HEK293T (cell line): Measurements from ENCODE around the gene CMTM4.

Experiments used
- CTCF ChIA-PET: fragments of 350-600 bp; formaldehyde crosslinking; extraction: SDS; loops from one replicate; lab custom pipeline; 2021; ENCODE audit warnings: antibody characterized with exemption, inconsistent platforms; lab: Yijun Ruan, JAX
- POLR2A ChIA-PET: fragments of 350-600 bp; formaldehyde crosslinking; extraction: SDS; loops from one replicate; lab custom pipeline; 2020; ENCODE audit warnings: antibody characterized with exemption, inconsistent platforms; lab: Yijun Ruan, JAX
- DNase-seq: peaks from one replicate; pipeline ENCODE4 v3.0.0; 2012; ENCODE audit warnings: mixed read lengths; ENCODE audit errors: extremely low spot score
- ARNT ChIP-seq: fragments of 450-650 bp; IDR thresholded peaks from 2 replicates; pipeline ENCODE4 v1.6.1; 2017; ENCODE audit warnings: mild to moderate bottlenecking
- BHLHE40 ChIP-seq: fragments of 450-650 bp; IDR thresholded peaks from 2 replicates; pipeline ENCODE4 v1.6.1; 2016; ENCODE audit warnings: mild to moderate bottlenecking, moderate library complexity, borderline replicate concordance
- CTBP1 ChIP-seq: fragments of 450-650 bp; IDR thresholded peaks from 2 replicates; pipeline ENCODE4 v1.6.1; 2016; ENCODE audit warnings: borderline replicate concordance
- ELF4 ChIP-seq: fragments of 450-650 bp; IDR thresholded peaks from 2 replicates; pipeline ENCODE4 v1.6.1; 2017; ENCODE audit warnings: antibody characterized with exemption
- FOXA1 ChIP-seq: fragments of 450-650 bp; IDR thresholded peaks from 2 replicates; pipeline ENCODE4 v1.6.1; 2016; ENCODE audit warnings: mild to moderate bottlenecking
- FOXK2 ChIP-seq: fragments of 450-650 bp; IDR thresholded peaks from 2 replicates; pipeline ENCODE4 v1.6.1; 2016; ENCODE audit warnings: mild to moderate bottlenecking
- FOXM1 ChIP-seq: fragments of 450-650 bp; IDR thresholded peaks from 2 replicates; pipeline ENCODE4 v1.6.1; 2017; ENCODE audit warnings: mild to moderate bottlenecking, borderline replicate concordance
- HDGF ChIP-seq: fragments of 450-650 bp; IDR thresholded peaks from 2 replicates; pipeline ENCODE4 v1.6.1; 2017; ENCODE audit warnings: antibody characterized with exemption, borderline replicate concordance
- L3MBTL2 ChIP-seq: fragments of 450-650 bp; conservative IDR thresholded peaks from 2 replicates; pipeline ENCODE4 v1.6.1; 2016; ENCODE audit warnings: mild to moderate bottlenecking
- LEF1 ChIP-seq: fragments of 450-650 bp; IDR thresholded peaks from 2 replicates; pipeline ENCODE4 v1.6.1; 2017; ENCODE audit warnings: mild to moderate bottlenecking, borderline replicate concordance
- NFRKB ChIP-seq: fragments of 450-650 bp; IDR thresholded peaks from 2 replicates; pipeline ENCODE4 v1.6.1; 2016; ENCODE audit warnings: mild to moderate bottlenecking, moderate library complexity
- SP1 ChIP-seq: fragments of 450-650 bp; IDR thresholded peaks from 2 replicates; pipeline ENCODE4 v1.6.1; 2017
- SUZ12 ChIP-seq: fragments of 450-650 bp; IDR thresholded peaks from 2 replicates; pipeline ENCODE4 v1.6.1; 2016; ENCODE audit warnings: mild to moderate bottlenecking
- TARDBP ChIP-seq: fragments of 450-650 bp; IDR thresholded peaks from 2 replicates; pipeline ENCODE4 v1.6.1; 2016
- ZNF384 ChIP-seq: fragments of 450-650 bp; IDR thresholded peaks from 2 replicates; pipeline ENCODE4 v1.6.1; 2016
- TF ChIP-seq, protein P1 (sequence below): fragments of 450-650 bp; IDR thresholded peaks from 2 replicates; pipeline ENCODE4 v1.6.1; 2016

Gene CMTM4

DNA sequence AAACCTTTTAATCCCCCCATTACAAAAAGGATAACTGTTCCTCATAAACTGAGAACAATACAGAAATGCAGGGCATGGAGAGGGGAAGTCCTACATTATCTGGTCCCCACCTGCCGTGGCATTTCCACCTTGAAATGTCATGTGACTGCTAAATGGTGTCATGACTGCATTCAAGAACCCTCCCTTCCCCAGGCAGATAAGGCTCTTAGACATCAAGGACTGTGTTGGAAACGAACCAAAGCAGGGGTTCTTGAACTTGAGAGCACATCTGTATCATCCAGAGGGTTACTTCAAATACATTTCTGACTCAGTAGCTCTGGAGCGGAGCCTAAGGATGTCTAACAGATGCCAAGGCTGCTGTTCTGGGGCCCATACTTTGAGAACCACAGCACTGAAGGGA lies 73.7 kb downstream of the CMTM4 start:
- TF ChIP-seq SP1, result no peak
- TF ChIP-seq ARNT, result no peak
- no peak for TF ChIP-seq BHLHE40
- no peak for TF ChIP-seq FOXK2
- TF ChIP-seq FOXM1, result no peak
- TF ChIP-seq ELF4, result no peak
- no peak for TF ChIP-seq FOXA1
- TF ChIP-seq SUZ12, result no peak
- TF ChIP-seq ZNF384, result no peak
- no peak for TF ChIP-seq TARDBP
- no peak for TF ChIP-seq LEF1
- no peak for TF ChIP-seq NFRKB
- TF ChIP-seq CTBP1, result no peak
- no peak for DNase-seq
- ChIA-PET POLR2A (no interaction called here), CTCF (interaction anchor here (1.5 kb wide), 1 partner anchor 28 kb away, joined by 6 read pairs; no protein-coding TSS in a partner anchor)

DNA sequence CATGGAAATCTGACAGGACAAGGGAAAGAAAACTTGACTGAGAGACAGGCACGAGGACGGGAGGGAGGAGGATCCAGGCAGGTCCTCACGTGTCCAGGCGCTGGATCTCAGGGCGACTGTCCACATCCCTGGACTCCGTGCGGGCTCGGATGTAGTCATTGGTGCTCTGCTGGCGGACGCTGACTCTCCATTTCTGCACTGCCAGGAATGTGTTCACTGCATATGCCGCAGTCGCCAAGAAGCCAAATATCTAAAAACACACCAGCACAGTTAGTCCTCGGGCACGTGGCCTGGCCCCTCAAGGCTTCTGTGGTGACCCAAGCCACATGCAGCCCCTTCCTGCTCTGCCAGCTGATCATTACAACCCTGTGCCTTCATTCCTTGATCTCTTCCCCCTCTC lies 74.6 kb downstream of the CMTM4 start:
- DNase-seq, result no peak
- ChIA-PET POLR2A (no interaction called here), CTCF (interaction anchor here (2.5 kb wide), 1 partner anchor 29 kb away, joined by 9 read pairs; no protein-coding TSS in a partner anchor)
- TF ChIP-seq SP1, result no peak
- no peak for TF ChIP-seq NFRKB
- no peak for TF ChIP-seq HDGF
- TF ChIP-seq FOXM1, result no peak
- TF ChIP-seq TARDBP, result no peak
- TF ChIP-seq FOXA1, result no peak
- no peak for TF ChIP-seq FOXK2
- TF ChIP-seq BHLHE40, result no peak
- no peak for TF ChIP-seq ARNT
- TF ChIP-seq SUZ12, result no peak
- TF ChIP-seq LEF1, result no peak
- no peak for TF ChIP-seq L3MBTL2
- TF ChIP-seq CTBP1, result no peak
- TF ChIP-seq ZNF384, result no peak
- TF ChIP-seq ELF4, result no peak
- TF ChIP-seq, protein P1, sequence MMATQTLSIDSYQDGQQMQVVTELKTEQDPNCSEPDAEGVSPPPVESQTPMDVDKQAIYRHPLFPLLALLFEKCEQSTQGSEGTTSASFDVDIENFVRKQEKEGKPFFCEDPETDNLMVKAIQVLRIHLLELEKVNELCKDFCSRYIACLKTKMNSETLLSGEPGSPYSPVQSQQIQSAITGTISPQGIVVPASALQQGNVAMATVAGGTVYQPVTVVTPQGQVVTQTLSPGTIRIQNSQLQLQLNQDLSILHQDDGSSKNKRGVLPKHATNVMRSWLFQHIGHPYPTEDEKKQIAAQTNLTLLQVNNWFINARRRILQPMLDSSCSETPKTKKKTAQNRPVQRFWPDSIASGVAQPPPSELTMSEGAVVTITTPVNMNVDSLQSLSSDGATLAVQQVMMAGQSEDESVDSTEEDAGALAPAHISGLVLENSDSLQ, result no peak

DNA sequence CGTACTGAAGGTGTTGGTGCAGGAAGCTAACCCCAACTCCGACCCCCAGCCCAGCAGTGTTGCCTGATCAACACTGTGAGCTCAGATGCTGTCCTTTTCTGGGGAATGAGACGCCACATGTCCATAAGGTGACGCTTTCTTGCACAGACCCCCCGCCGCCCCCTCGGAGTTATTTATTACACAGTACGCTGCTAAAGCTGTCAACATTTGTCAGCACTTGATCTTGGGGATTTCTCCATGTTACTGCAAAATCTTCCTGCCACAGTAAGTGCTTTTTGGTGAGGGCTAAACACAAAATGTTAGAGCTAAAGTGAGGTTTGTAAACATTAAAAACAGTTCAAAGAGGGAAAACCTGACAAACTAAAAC lies 76.1 kb downstream of the CMTM4 start:
- ChIA-PET POLR2A (interaction anchor here (1.6 to 2.0 kb wide), 2 partner anchors 17 to 31 kb away, joined by 5 to 7 read pairs; no protein-coding TSS in a partner anchor), CTCF (interaction anchor here (0.6 to 4.9 kb wide), 3 partner anchors 12 to 31 kb away, joined by 4 to 38 read pairs (median 9); no protein-coding TSS in a partner anchor)
- DNase-seq, result peak; percentile 31
- TF ChIP-seq NFRKB (no peak), HDGF (no peak)
- TF ChIP-seq, protein P1, result peak; percentile 84

DNA sequence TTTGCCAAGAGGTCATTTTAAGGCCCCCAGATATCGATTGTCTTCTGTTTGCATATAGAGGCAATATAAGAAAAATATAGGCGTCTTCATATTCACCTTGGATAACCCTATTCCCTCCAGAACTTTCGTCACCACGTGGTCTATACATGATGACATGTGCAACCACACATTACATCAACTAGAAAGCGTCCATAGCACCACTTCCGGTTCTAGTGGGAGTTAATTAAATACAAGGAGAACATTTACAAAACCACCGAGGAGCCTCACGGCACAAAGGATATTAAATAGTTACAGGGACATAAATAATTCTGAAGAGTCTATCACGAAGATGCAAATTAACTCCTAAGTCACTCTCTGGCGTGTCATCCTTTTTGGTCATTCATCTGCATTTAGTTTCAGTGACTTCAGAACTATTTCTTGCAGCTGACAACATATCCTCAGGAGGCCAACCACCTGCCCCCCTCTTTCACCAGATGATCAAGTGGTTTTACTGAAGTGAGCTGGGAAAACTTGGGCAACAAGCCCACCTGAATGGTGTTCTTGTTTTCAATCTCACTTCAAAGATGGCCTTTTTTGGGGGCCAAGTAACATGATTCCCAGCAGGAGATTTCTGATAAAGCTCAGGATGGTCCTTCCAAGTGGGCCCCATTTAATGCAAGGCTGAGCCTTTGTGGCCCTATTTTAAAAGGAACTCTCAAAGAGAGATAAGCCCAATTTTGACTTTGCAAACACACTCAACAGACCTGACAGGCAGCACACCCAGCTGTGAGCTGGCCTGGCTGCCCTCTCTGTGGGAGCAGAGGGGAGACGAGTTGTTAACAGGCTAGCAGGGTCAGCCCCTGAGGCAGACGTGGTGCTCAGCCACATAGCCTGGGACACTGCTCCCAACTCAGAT lies 76.8 kb downstream of the CMTM4 start:
- ChIA-PET CTCF (interaction anchor here (0.6 to 4.9 kb wide), 4 partner anchors 11 to 203 kb away, joined by 3 to 38 read pairs (median 6); no protein-coding TSS in a partner anchor), POLR2A (interaction anchor here (1.6 to 2.0 kb wide), 2 partner anchors 16 to 32 kb away, joined by 5 to 7 read pairs; no protein-coding TSS in a partner anchor)
- DNase-seq, result no peak
- TF ChIP-seq, protein P1, result no peak
- TF ChIP-seq L3MBTL2, result peak; percentile 39

DNA sequence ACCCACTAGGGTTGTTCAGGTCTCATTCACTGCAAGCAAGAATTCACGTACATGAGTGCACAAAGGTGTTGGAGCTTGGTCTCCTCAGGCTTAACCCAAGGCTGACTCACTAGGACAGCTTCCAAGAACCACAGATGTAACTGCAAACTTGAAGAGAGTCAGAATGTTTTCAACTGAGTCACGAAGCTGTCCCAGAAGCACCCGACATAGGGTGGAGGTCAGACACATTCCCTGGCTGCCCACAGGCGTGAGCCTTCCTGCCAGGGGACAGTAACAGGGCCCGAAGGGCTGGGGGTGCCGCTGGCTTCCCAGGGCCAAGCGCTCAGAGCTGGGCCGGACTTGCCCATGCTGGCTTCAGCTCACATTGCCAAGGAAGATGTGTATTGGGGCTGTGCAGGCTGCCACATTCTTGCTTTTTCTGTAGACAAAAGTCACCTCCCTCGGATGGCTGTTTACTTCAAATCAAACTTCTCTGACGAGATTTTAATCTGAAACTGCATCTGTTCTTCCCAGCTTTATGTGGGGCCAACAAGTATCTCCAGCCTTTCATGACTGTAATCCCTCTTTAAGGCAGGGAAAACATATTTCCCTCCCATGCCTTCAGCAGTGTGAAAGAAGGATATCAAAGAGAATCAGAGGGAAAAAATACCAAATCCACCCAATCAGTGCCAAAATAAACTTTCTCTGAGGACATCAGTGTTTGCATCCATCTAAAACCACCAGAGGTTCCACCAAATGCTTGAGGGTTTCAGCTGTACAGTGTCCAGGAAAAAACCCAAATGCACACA lies 77.8 kb downstream of the CMTM4 start:
- POLR2A ChIA-PET, result interaction anchor here (2.0 kb wide), 1 partner anchor 33 kb away, joined by 7 read pairs; no protein-coding TSS in a partner anchor

More for the DNA sequence above, 77.8 kb downstream of the CMTM4 start:
- TF ChIP-seq, protein P1, result no peak
- TF ChIP-seq BHLHE40, result no peak
- no peak for DNase-seq
- CTCF ChIA-PET, result interaction anchor here (0.6 to 4.9 kb wide), 3 partner anchors 10 to 204 kb away, joined by 3 to 38 read pairs (median 3); no protein-coding TSS in a partner anchor
